Ovary (tissue), 3 donors: ENCODE results near the gene SLC25A33.

Experiments used
- CTCF ChIP-seq, 3 donors: fragments of 450-650 bp in 2 of 3; fragments of 200-600 bp in 1 of 3; IDR thresholded peaks; one replicate each; pipeline versions ENCODE4 v1.5.1 to v1.8.0; 2016 to 2022; ENCODE audit warnings: antibody characterized with exemption in 3 of 3, mild to moderate bottlenecking in 1 of 3
- POLR2A ChIP-seq: fragments of 450-650 bp; IDR thresholded peaks from one replicate; pipeline ENCODE4 v1.6.1; 2017; ENCODE audit warnings: antibody characterized with exemption, mild to moderate bottlenecking, moderate library complexity
- donor health status: DM: no; HTN: no; CAD: no.

- TF ChIP-seq CTCF (IDR thresholded peaks at IDR 0.05) (no peak), POLR2A (no peak)
Measured at GRCh38 chr1:9599741-9600140, 60.5 kb downstream of the SLC25A33 start.
